Loucy (cell line): ENCODE measurements around the gene RPL39L.

Source experiments
- H2AFZ ChIP-seq: fragments of 200-600 bp; sonication (generic); 2 replicates; pipeline ENCODE4 v1.6.0; 2016; ENCODE audit warnings: antibody characterized with exemption, mild to moderate bottlenecking, low read length, moderate library complexity
- H3F3A ChIP-seq: fragments of 200-600 bp; 2 replicates; pipeline ENCODE4 v1.6.0; 2016; ENCODE audit warnings: antibody characterized with exemption, low read depth, mild to moderate bottlenecking
- H3K27me3 ChIP-seq: fragments of 200-600 bp; sonication (generic); 2 replicates; pipeline ENCODE4 v1.6.1; 2014; ENCODE audit warnings: low read length, mild to moderate bottlenecking; ENCODE audit not compliant: insufficient read depth, poor library complexity, severe bottlenecking
- H3K36me3 ChIP-seq: fragments of 200-600 bp; sonication (generic); 2 replicates; pipeline ENCODE4 v1.6.1; 2016; ENCODE audit warnings: low read length; ENCODE audit not compliant: insufficient read depth
- H3K4me1 ChIP-seq: fragments of 200-600 bp; sonication (generic); 2 replicates; pipeline ENCODE4 v1.5.1; 2014; ENCODE audit warnings: low read length, mild to moderate bottlenecking; ENCODE audit not compliant: insufficient read depth, poor library complexity, severe bottlenecking
- H3K4me2 ChIP-seq: fragments of 200-600 bp; sonication (generic); 2 replicates; pipeline ENCODE4 v1.6.0; 2014; ENCODE audit warnings: antibody characterized with exemption, low read length, low read depth, mild to moderate bottlenecking; ENCODE audit not compliant: poor library complexity, severe bottlenecking
- H3K4me3 ChIP-seq: fragments of 200-600 bp; sonication (generic); 2 replicates; pipeline ENCODE4 v1.5.1; 2014; ENCODE audit warnings: low read length, mild to moderate bottlenecking, mixed read lengths; ENCODE audit not compliant: poor library complexity, severe bottlenecking
- H3K79me2 ChIP-seq: fragments of 200-600 bp; sonication (generic); 2 replicates; pipeline ENCODE4 v1.6.1; 2014; ENCODE audit warnings: low read length; ENCODE audit not compliant: insufficient read depth
- H3K9ac ChIP-seq: fragments of 200-600 bp; sonication (generic); 2 replicates; pipeline ENCODE4 v1.6.0; 2014; ENCODE audit warnings: mild to moderate bottlenecking, low read depth, low read length, moderate library complexity; ENCODE audit not compliant: poor library complexity, severe bottlenecking
- H3K9me2 ChIP-seq: fragments of 200-600 bp; sonication (generic); replicated peaks from 2 replicates; pipeline ENCODE4 v1.6.1; 2016; ENCODE audit warnings: low read depth, low read length, mixed read lengths
- H3K9me3 ChIP-seq: fragments of 200-600 bp; sonication (generic); 2 replicates; pipeline ENCODE4 v1.6.1; 2014; ENCODE audit warnings: mild to moderate bottlenecking, antibody characterized with exemption, low read length, low read depth; ENCODE audit not compliant: insufficient read depth
- H4K20me1 ChIP-seq: fragments of 200-600 bp; sonication (generic); 2 replicates; pipeline ENCODE4 v1.6.0; 2014; ENCODE audit warnings: antibody characterized with exemption, low read length, mild to moderate bottlenecking; ENCODE audit not compliant: insufficient read depth, poor library complexity, severe bottlenecking
- EZH2phosphoT487 ChIP-seq: fragments of 200-600 bp; IDR thresholded peaks from 2 replicates; pipeline ENCODE4 v1.6.1; 2018; ENCODE audit warnings: antibody characterized with exemption, mild to moderate bottlenecking, moderate library complexity, borderline replicate concordance
- TF ChIP-seq, protein P1 (sequence below): fragments of 200-600 bp; sonication (generic); conservative IDR thresholded peaks from 2 replicates; pipeline ENCODE4 v1.5.1; 2014; ENCODE audit warnings: mild to moderate bottlenecking, antibody characterized with exemption, low read length

RPL39L gene

DNA sequence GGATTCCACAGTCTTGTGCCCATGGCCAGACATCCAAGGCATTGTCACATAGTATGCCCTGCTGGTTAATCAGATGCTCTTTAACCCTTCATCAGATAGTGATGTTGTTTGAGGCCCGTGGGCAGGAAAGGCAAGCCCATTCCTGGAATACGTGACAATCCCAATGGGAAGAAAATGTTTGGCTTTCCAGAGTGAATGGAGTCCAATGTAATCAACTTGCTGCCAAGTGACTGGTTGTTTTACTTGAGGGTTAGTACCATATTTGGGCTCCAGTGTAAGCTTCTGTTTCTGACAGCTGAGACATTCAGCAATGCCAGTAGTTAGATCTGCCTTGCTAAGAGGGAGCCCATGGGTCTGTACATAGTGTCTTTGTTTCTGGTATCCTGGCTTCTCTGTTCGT lies 31.3 kb downstream of the RPL39L start:
- Histone ChIP-seq H3K4me1 (no peaks in the 10 kb centered on the region), H3K9ac (no peak overlapping the region), H3F3A (no peaks in the 10 kb centered on the region), H4K20me1 (no peaks in the 10 kb centered on the region), H3K36me3 (no peaks in the 10 kb centered on the region), H3K4me3 (no peak overlapping the region), H3K79me2 (no peaks in the 10 kb centered on the region), H3K4me2 (no peak overlapping the region), H3K9me3 (no peaks in the 10 kb centered on the region), H3K9me2 (no peaks in the 10 kb centered on the region), H2AFZ (no peak overlapping the region), H3K27me3 (no peaks in the 10 kb centered on the region)
- TF ChIP-seq EZH2phosphoT487: no peak

DNA sequence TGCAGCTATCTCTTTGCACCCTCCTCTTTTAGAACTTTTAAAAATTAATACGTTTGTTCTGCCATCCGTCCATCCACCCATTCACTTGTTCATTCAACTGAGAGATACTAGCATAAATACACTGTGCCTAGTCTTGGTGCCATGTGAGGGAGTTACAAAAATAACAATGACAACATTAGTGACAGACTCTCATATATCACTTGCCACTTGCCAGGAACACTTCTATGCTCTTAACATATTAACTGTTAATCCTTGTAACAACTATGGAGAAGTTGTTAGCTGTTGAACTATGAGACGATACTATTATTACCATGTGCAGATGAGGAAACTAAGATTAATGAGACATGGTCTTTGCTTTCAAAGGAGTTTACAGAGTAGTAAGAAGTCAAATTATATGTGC lies 33.6 kb downstream of the RPL39L start:
- TF ChIP-seq, protein P1, sequence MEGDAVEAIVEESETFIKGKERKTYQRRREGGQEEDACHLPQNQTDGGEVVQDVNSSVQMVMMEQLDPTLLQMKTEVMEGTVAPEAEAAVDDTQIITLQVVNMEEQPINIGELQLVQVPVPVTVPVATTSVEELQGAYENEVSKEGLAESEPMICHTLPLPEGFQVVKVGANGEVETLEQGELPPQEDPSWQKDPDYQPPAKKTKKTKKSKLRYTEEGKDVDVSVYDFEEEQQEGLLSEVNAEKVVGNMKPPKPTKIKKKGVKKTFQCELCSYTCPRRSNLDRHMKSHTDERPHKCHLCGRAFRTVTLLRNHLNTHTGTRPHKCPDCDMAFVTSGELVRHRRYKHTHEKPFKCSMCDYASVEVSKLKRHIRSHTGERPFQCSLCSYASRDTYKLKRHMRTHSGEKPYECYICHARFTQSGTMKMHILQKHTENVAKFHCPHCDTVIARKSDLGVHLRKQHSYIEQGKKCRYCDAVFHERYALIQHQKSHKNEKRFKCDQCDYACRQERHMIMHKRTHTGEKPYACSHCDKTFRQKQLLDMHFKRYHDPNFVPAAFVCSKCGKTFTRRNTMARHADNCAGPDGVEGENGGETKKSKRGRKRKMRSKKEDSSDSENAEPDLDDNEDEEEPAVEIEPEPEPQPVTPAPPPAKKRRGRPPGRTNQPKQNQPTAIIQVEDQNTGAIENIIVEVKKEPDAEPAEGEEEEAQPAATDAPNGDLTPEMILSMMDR: no peak
- TF ChIP-seq EZH2phosphoT487: no peak
- no peaks in the 10 kb centered on the region for H3K9me3 ChIP-seq
- no peaks in the 10 kb centered on the region for H4K20me1 ChIP-seq
- H3K79me2 ChIP-seq: no peaks in the 10 kb centered on the region
- H3K4me1 ChIP-seq: peaks cover 11% of the 10 kb centered on the region
- no peaks in the 10 kb centered on the region for H3K27me3 ChIP-seq
- H3K9me2 ChIP-seq: no peaks in the 10 kb centered on the region
- no peak overlapping the region for H3K4me2 ChIP-seq
- H3K36me3 ChIP-seq: no peaks in the 10 kb centered on the region
- no peaks in the 10 kb centered on the region for H3F3A ChIP-seq
- H3K9ac ChIP-seq: no peak overlapping the region
- H3K4me3 ChIP-seq: no peak overlapping the region
- H2AFZ ChIP-seq: no peak overlapping the region

DNA sequence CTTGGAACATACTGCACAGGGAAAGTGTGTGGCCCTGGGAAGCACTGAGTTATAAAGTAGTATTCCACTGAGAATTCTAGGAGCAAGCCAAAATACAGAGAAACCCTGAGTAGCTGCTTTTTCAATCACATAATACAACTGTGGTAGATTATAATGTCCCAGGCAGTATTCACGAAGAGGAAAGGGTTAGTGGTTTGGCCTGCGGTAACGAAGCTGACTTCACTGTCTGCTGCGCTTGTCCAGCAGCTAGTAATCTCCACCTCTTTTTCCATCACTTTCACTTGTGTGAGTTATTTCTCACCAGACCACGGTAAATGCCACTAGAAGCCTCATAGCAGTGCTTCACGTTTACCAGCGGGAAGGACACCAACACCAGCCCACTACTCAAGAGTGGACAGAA lies 34.4 kb downstream of the RPL39L start:
- no peak overlapping the region for H3K9ac ChIP-seq
- no peaks in the 10 kb centered on the region for H3F3A ChIP-seq
- H3K36me3 ChIP-seq: no peaks in the 10 kb centered on the region
- no peaks in the 10 kb centered on the region for H4K20me1 ChIP-seq
- no peaks in the 10 kb centered on the region for H3K9me3 ChIP-seq
- H3K79me2 ChIP-seq: no peaks in the 10 kb centered on the region
- no peak overlapping the region for H3K4me3 ChIP-seq
- no peaks in the 10 kb centered on the region for H3K27me3 ChIP-seq
- H3K9me2 ChIP-seq: no peaks in the 10 kb centered on the region
- no peak overlapping the region for H3K4me2 ChIP-seq
- H3K4me1 ChIP-seq: peaks cover 11% of the 10 kb centered on the region
- TF ChIP-seq, protein P1: no peak
- TF ChIP-seq EZH2phosphoT487: no peak
- no peak overlapping the region for H2AFZ ChIP-seq

DNA sequence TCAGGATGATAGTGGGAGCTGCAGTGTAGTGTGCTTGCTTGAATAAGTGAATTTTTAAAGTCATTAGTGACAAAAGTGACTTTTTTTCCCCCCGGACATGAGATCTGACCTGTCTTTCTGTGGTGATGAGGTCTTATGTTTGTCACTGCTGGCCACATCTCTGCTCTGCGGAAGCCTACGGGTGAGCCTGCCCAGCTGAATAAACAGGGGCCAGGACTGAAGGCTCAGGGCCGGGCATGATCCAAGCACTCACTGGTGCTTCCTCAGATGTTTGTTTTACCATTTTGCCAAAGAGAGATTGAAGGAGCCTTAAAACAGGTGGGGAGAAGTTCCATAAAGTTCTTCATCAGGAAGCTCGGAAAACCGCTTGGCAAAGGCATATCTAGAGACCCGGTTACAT lies 35.0 kb downstream of the RPL39L start:
- Histone ChIP-seq H3F3A (no peaks in the 10 kb centered on the region), H4K20me1 (no peaks in the 10 kb centered on the region)

More for the DNA sequence above, 35.0 kb downstream of the RPL39L start:
- H3K27me3 ChIP-seq: no peaks in the 10 kb centered on the region
- H3K4me2 ChIP-seq: no peak overlapping the region
- no peak overlapping the region for H3K9ac ChIP-seq
- H3K9me2 ChIP-seq: no peaks in the 10 kb centered on the region
- H2AFZ ChIP-seq: no peak overlapping the region
- H3K36me3 ChIP-seq: no peaks in the 10 kb centered on the region
- no peaks in the 10 kb centered on the region for H3K9me3 ChIP-seq
- peaks cover 11% of the 10 kb centered on the region for H3K4me1 ChIP-seq
- no peaks in the 10 kb centered on the region for H3K79me2 ChIP-seq
- TF ChIP-seq, protein P1: no peak
- no peak for TF ChIP-seq EZH2phosphoT487
- H3K4me3 ChIP-seq: no peak overlapping the region
